GM23338 (cell line): ENCODE measurements around the gene C1orf56.
A peak's percentile ranks its signal among the peaks of the same experiment; 100 is the strongest.

Source experiments
- EZH2 ChIP-seq: fragments of 200-600 bp; sonication (generic); IDR thresholded peaks from one replicate; pipeline ENCODE4 v1.8.0; 2017; ENCODE audit warnings: antibody characterized with exemption, mild to moderate bottlenecking, low read depth; ENCODE audit not compliant: unreplicated experiment
- POLR2AphosphoS5 ChIP-seq: IDR thresholded peaks from 2 replicates; pipeline ENCODE4 v1.6.1; 2016; ENCODE audit warnings: antibody characterized with exemption, low read depth
- TF ChIP-seq, protein P1 (sequence below), 2 experiments: fragments of 200-600 bp in 1 of 2; sonication (generic) in 1 of 2; conservative IDR thresholded peaks; 2 replicates each; pipeline versions ENCODE4 v1.5.1 to v1.6.1; 2016 to 2017; ENCODE audit warnings: antibody characterized with exemption in 2 of 2, low read depth in 2 of 2, mild to moderate bottlenecking in 2 of 2, moderate library complexity in 1 of 2
- TF ChIP-seq, protein P2 (sequence below): IDR thresholded peaks from one replicate; pipeline ENCODE4 v1.6.1; 2018; ENCODE audit warnings: antibody characterized with exemption; ENCODE audit not compliant: unreplicated experiment

DNA sequence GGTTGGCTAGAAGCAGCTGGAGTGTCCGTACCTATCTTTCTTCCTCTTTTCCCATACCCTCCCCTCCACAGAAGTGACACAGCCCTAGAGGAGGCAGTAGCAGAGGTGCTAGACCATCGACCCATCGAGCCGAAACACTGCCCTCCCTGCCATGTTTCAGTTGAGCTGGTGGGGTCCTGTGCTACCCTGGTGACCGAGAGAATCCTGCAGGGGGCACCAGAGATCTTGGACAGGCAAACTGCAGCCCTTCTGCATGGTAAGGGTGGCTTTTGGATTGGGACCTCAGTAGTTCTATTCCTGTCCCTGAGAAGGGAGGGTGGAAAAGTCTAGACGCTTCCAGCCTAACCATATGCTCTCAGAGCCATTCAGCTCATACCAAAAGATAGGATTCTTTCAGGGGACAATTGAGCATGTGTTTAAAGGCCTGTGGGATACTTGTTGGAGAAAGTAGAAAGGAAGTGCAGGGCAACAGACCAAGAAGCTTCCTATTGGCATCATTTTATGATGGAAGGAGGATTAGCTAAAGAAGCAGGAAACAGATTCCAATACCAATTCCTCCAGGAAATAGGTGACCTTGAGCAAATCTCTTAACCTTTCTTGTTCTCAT, 22.9 kb upstream of the C1orf56 start:
- TF ChIP-seq, protein P1, sequence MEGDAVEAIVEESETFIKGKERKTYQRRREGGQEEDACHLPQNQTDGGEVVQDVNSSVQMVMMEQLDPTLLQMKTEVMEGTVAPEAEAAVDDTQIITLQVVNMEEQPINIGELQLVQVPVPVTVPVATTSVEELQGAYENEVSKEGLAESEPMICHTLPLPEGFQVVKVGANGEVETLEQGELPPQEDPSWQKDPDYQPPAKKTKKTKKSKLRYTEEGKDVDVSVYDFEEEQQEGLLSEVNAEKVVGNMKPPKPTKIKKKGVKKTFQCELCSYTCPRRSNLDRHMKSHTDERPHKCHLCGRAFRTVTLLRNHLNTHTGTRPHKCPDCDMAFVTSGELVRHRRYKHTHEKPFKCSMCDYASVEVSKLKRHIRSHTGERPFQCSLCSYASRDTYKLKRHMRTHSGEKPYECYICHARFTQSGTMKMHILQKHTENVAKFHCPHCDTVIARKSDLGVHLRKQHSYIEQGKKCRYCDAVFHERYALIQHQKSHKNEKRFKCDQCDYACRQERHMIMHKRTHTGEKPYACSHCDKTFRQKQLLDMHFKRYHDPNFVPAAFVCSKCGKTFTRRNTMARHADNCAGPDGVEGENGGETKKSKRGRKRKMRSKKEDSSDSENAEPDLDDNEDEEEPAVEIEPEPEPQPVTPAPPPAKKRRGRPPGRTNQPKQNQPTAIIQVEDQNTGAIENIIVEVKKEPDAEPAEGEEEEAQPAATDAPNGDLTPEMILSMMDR (conservative IDR thresholded peaks at IDR 0.05; ENCODE audit: low read depth in 2 of 2): peak; percentile 92 to 97
- TF ChIP-seq, protein P2, sequence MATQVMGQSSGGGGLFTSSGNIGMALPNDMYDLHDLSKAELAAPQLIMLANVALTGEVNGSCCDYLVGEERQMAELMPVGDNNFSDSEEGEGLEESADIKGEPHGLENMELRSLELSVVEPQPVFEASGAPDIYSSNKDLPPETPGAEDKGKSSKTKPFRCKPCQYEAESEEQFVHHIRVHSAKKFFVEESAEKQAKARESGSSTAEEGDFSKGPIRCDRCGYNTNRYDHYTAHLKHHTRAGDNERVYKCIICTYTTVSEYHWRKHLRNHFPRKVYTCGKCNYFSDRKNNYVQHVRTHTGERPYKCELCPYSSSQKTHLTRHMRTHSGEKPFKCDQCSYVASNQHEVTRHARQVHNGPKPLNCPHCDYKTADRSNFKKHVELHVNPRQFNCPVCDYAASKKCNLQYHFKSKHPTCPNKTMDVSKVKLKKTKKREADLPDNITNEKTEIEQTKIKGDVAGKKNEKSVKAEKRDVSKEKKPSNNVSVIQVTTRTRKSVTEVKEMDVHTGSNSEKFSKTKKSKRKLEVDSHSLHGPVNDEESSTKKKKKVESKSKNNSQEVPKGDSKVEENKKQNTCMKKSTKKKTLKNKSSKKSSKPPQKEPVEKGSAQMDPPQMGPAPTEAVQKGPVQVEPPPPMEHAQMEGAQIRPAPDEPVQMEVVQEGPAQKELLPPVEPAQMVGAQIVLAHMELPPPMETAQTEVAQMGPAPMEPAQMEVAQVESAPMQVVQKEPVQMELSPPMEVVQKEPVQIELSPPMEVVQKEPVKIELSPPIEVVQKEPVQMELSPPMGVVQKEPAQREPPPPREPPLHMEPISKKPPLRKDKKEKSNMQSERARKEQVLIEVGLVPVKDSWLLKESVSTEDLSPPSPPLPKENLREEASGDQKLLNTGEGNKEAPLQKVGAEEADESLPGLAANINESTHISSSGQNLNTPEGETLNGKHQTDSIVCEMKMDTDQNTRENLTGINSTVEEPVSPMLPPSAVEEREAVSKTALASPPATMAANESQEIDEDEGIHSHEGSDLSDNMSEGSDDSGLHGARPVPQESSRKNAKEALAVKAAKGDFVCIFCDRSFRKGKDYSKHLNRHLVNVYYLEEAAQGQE: no peak
- TF ChIP-seq POLR2AphosphoS5: no peak
- no peak for TF ChIP-seq EZH2
